Measurements from ENCODE around the gene NR2F6. TPM values are rescaled to one million over a fixed set of nuclear protein-coding genes. Genes with fewer than 3 reads are reported as not detected.

Gene NR2F6
- total RNA-seq, 1 experiment from 2014 or later = 134 TPM

DNA sequence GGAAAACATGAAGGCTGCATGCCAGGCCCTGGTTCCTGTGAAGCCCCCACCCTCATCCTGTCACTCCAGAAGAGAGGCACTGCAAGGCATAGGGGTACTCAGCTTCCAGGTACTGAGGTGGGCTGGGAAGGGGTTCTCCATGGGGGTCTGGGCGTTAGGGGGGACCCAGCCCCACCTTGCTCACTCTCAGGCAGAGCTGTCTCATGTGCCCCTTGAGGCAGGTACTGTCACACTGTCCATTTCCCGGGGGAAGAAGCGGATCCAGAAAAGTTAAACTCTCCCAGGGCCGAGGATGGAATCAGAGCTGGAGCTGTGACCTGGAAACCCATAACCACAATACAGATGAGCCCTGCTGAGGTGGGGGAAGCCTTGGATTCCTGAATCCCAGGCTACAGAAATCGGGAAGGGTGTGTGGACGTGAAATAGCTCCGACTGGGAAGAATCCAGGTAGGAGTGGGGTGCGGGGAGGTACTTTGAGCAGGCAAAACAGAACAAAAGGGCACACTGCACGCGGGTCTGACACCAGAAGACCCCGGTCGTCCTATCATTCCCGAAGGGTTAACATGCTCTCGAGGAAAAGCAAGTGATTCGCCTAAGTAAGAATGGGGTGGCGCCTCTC, 31.1 kb downstream of the NR2F6 start:
- H3K27me3 ChIP-seq (ENCODE audit: insufficient read depth, low read length) = no peaks in the 10 kb centered on the region
- H2BK5ac ChIP-seq (ENCODE audit: insufficient read length, low read length) = peak overlapping the region; percentile 55
- H3K56ac ChIP-seq (ENCODE audit: insufficient read length, low read depth, low read length) = no peak overlapping the region
- H2BK120ac ChIP-seq (ENCODE audit: low read depth, low read length, poor library complexity, severe bottlenecking) = no peak overlapping the region
- H3K79me2 ChIP-seq (ENCODE audit: insufficient read depth, low read length) = no peaks in the 10 kb centered on the region
- H3K27ac Mint-ChIP-seq = peak overlapping the region; percentile 90 to 99 (median 98)
- H3K4me2 ChIP-seq (ENCODE audit: insufficient read depth, insufficient read length, low read length) = peak overlapping the region; percentile 82
- H3K4ac ChIP-seq (ENCODE audit: low read depth, low read length) = peak overlapping the region; percentile 57
- H4K5ac ChIP-seq (ENCODE audit: insufficient read length, low read depth, low read length) = peak overlapping the region; percentile 74
- H4K91ac ChIP-seq (ENCODE audit: insufficient read length, low read depth, low read length) = peak overlapping the region; percentile 11
- peak overlapping the region; percentile 12 for H4K8ac ChIP-seq (replicated peaks; ENCODE audit: insufficient read length, low read depth, low read length)
- peaks cover 7 to 20% of the 10 kb centered on the region in 2 experiments; a peak in 3 of 4 replicates for H3K4me1 Mint-ChIP-seq
- peak overlapping the region; percentile 95 for H3K14ac ChIP-seq (ENCODE audit: insufficient read depth, low read length)
- H3K23me2 ChIP-seq (ENCODE audit: insufficient read length, low read depth, low read length, poor library complexity, severe bottlenecking) = peaks cover 5% of the 10 kb centered on the region
- TF ChIP-seq, protein P1, sequence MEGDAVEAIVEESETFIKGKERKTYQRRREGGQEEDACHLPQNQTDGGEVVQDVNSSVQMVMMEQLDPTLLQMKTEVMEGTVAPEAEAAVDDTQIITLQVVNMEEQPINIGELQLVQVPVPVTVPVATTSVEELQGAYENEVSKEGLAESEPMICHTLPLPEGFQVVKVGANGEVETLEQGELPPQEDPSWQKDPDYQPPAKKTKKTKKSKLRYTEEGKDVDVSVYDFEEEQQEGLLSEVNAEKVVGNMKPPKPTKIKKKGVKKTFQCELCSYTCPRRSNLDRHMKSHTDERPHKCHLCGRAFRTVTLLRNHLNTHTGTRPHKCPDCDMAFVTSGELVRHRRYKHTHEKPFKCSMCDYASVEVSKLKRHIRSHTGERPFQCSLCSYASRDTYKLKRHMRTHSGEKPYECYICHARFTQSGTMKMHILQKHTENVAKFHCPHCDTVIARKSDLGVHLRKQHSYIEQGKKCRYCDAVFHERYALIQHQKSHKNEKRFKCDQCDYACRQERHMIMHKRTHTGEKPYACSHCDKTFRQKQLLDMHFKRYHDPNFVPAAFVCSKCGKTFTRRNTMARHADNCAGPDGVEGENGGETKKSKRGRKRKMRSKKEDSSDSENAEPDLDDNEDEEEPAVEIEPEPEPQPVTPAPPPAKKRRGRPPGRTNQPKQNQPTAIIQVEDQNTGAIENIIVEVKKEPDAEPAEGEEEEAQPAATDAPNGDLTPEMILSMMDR (conservative IDR thresholded peaks at IDR 0.05) = no peak
- H2AK5ac ChIP-seq (ENCODE audit: insufficient read length, low read length) = no peak overlapping the region
- H3K36me3 Mint-ChIP-seq (ENCODE audit: insufficient read depth in 1 of 3, low read depth in 3 of 3) = peaks cover 15 to 45% (median 38%) of the 10 kb centered on the region in 3 experiments
- no peaks in the 10 kb centered on the region for H4K20me1 ChIP-seq (ENCODE audit: control insufficient read depth, insufficient read depth, insufficient read length)
- H3K4me1 ChIP-seq (ENCODE audit: insufficient read depth, low read length) = no peaks in the 10 kb centered on the region; the same call in 1 of the 2 replicates
- no peaks in the 10 kb centered on the region for H3K79me1 ChIP-seq (ENCODE audit: insufficient read depth, low read depth, low read length, poor library complexity, severe bottlenecking)
- no peaks in the 10 kb centered on the region for H3K9me3 ChIP-seq (ENCODE audit: control insufficient read depth, low read depth, low read length)
- no peaks in the 10 kb centered on the region for H3K27me3 Mint-ChIP-seq (ENCODE audit: low read depth)
- H3T11ph ChIP-seq (ENCODE audit: low read length) = no peak overlapping the region
- H3K23ac ChIP-seq (ENCODE audit: insufficient read length, low read depth, low read length) = no peak overlapping the region
- peak overlapping the region; percentile 79 to 92 for H3K4me3 Mint-ChIP-seq
- H3K9me3 Mint-ChIP-seq = no peaks in the 10 kb centered on the region
- 0 out of 2 replicates have a peak overlapping the region, but pooled peaks have one; percentile 4 for H2BK15ac ChIP-seq (ENCODE audit: low read depth, low read length)
- peak overlapping the region; percentile 58 for H2BK12ac ChIP-seq (ENCODE audit: insufficient read length, low read depth, low read length)
- no peak overlapping the region for H2BK20ac ChIP-seq (ENCODE audit: low read depth, low read length, poor library complexity, severe bottlenecking)
- peak overlapping the region; percentile 90 for H3K9ac ChIP-seq (ENCODE audit: extremely low read depth, insufficient read length, low read length)
- H3K27ac ChIP-seq (ENCODE audit: insufficient read length, low read depth, low read length) = peak overlapping the region; percentile 54
- no peak overlapping the region for H2AFZ ChIP-seq (ENCODE audit: low read length)
- peak overlapping the region; percentile 86 for H3K18ac ChIP-seq (ENCODE audit: insufficient read length, low read depth, low read length)
- WGBS (ENCODE audit: extremely low coverage, insufficient read length, low lambda C conversion rate) = no CpG with 5 or more reads among the region's 16 CpGs
- DNase-seq = no peak

Measured in H9 (cell line).